HL-60 (cell line): ENCODE measurements around the gene GPAT2.

ENCODE experiments used
- POLR2AphosphoS5 ChIP-seq: IDR thresholded peaks from 2 replicates; pipeline ENCODE4 v1.6.1; 2012; ENCODE audit warnings: low read depth
- TF ChIP-seq, protein P1 (sequence below): IDR thresholded peaks from one replicate; pipeline ENCODE4 v1.5.1; 2011; ENCODE audit warnings: low read length, control low read depth, inconsistent platforms; ENCODE audit not compliant: insufficient read depth
- TF ChIP-seq, protein P2 (sequence below): IDR thresholded peaks from 2 replicates; pipeline ENCODE4 v1.6.1; 2012; ENCODE audit warnings: low read depth; ENCODE audit not compliant: insufficient replicate concordance

DNA sequence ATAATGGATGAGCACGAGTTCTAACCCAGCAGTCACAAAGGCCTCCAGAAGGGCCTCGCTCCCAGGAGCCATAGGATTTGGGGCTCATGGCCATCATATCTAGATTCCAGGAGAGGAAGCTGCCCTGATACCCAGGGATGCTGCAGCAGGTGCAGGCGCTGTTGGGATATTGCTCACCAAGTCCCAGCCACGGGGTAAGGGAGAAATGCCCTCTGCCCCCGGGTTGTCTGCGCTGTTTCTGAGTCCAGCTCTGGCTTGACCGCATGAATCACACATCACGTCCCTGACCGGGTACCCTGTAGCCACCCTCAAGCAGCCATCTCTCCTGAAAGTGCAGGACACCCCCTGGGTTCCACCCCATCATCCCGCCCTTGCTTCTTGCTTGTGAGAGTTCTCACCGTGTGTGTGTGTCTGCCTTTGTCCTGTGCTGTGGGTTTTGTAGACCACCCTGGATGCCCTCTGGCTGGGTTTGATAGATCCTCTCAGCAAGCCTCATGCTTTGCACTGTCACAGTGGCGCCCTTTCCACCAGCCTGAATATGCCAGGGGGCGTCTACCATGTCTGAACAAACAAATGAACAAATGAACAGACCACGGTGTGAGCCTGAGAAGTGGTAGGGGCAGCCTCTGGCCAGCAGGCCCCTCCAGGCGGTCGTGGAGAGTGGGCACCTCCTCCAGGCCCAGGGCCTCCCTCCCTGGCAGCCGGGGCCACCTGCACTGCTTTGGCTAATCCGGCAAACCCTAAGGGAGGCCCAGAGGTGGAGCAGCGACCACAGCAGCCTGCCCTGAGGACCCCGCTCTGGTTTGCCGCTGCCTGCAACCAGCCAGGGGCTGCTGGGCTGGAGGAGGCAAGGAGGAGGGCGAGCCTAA is 49.5 kb upstream of the GPAT2 start:
- TF ChIP-seq, protein P1, sequence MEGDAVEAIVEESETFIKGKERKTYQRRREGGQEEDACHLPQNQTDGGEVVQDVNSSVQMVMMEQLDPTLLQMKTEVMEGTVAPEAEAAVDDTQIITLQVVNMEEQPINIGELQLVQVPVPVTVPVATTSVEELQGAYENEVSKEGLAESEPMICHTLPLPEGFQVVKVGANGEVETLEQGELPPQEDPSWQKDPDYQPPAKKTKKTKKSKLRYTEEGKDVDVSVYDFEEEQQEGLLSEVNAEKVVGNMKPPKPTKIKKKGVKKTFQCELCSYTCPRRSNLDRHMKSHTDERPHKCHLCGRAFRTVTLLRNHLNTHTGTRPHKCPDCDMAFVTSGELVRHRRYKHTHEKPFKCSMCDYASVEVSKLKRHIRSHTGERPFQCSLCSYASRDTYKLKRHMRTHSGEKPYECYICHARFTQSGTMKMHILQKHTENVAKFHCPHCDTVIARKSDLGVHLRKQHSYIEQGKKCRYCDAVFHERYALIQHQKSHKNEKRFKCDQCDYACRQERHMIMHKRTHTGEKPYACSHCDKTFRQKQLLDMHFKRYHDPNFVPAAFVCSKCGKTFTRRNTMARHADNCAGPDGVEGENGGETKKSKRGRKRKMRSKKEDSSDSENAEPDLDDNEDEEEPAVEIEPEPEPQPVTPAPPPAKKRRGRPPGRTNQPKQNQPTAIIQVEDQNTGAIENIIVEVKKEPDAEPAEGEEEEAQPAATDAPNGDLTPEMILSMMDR: no peak
- no peak for TF ChIP-seq POLR2AphosphoS5
- TF ChIP-seq, protein P2, sequence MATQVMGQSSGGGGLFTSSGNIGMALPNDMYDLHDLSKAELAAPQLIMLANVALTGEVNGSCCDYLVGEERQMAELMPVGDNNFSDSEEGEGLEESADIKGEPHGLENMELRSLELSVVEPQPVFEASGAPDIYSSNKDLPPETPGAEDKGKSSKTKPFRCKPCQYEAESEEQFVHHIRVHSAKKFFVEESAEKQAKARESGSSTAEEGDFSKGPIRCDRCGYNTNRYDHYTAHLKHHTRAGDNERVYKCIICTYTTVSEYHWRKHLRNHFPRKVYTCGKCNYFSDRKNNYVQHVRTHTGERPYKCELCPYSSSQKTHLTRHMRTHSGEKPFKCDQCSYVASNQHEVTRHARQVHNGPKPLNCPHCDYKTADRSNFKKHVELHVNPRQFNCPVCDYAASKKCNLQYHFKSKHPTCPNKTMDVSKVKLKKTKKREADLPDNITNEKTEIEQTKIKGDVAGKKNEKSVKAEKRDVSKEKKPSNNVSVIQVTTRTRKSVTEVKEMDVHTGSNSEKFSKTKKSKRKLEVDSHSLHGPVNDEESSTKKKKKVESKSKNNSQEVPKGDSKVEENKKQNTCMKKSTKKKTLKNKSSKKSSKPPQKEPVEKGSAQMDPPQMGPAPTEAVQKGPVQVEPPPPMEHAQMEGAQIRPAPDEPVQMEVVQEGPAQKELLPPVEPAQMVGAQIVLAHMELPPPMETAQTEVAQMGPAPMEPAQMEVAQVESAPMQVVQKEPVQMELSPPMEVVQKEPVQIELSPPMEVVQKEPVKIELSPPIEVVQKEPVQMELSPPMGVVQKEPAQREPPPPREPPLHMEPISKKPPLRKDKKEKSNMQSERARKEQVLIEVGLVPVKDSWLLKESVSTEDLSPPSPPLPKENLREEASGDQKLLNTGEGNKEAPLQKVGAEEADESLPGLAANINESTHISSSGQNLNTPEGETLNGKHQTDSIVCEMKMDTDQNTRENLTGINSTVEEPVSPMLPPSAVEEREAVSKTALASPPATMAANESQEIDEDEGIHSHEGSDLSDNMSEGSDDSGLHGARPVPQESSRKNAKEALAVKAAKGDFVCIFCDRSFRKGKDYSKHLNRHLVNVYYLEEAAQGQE: no peak
